OCI-LY1 (cell line): ENCODE results near the gene DAP.

Experiments used
- H2AFZ ChIP-seq: fragments of 200-600 bp; sonication (generic), shearing (Covaris generic); 2 replicates; pipeline ENCODE4 v1.6.0; 2014; ENCODE audit warnings: antibody characterized with exemption, mild to moderate bottlenecking, low read length
- H3F3A ChIP-seq: fragments of 200-600 bp; sonication (generic), shearing (Covaris generic); 2 replicates; pipeline ENCODE4 v1.6.0; 2014; ENCODE audit warnings: mild to moderate bottlenecking, antibody characterized with exemption, low read length, moderate library complexity; ENCODE audit not compliant: insufficient read depth
- H3K27ac ChIP-seq: fragments of 200-600 bp; sonication (generic); 2 replicates; pipeline ENCODE4 v1.5.1; 2014; ENCODE audit warnings: low read length, mixed run types, mild to moderate bottlenecking, low read depth; ENCODE audit not compliant: poor library complexity, severe bottlenecking
- H3K27me3 ChIP-seq: fragments of 200-600 bp; sonication (generic); 2 replicates; pipeline ENCODE4 v1.6.0; 2014; ENCODE audit warnings: antibody characterized with exemption, mild to moderate bottlenecking, low read length, moderate library complexity; ENCODE audit not compliant: insufficient read depth
- H3K36me3 ChIP-seq: fragments of 200-600 bp; sonication (generic); 2 replicates; pipeline ENCODE4 v1.6.1; 2014; ENCODE audit warnings: mild to moderate bottlenecking, antibody characterized with exemption, low read length, moderate library complexity, mixed read lengths; ENCODE audit not compliant: insufficient read depth
- H3K4me1 ChIP-seq: fragments of 200-600 bp; sonication (generic); 2 replicates; pipeline ENCODE4 v1.5.1; 2014; ENCODE audit warnings: mild to moderate bottlenecking, low read length, moderate library complexity; ENCODE audit not compliant: insufficient read depth, severe bottlenecking
- H3K4me2 ChIP-seq: fragments of 200-600 bp; sonication (generic), shearing (Covaris generic); 2 replicates; pipeline ENCODE4 v1.6.1; 2014; ENCODE audit warnings: low read length
- H3K4me3 ChIP-seq: fragments of 200-600 bp; sonication (generic); 2 replicates; pipeline ENCODE4 v1.5.1; 2014; ENCODE audit warnings: low read length, low read depth, mild to moderate bottlenecking, mixed read lengths; ENCODE audit not compliant: poor library complexity, severe bottlenecking
- H3K79me2 ChIP-seq: fragments of 200-600 bp; shearing (Covaris generic); 2 replicates; pipeline ENCODE4 v1.6.1; 2016; ENCODE audit warnings: mixed run types, low read length, mixed read lengths; ENCODE audit not compliant: insufficient read depth
- H3K9ac ChIP-seq: fragments of 200-600 bp; sonication (generic), shearing (Covaris generic); 2 replicates; pipeline ENCODE4 v1.6.1; 2014; ENCODE audit warnings: mild to moderate bottlenecking, low read length, mixed read lengths
- H3K9me2 ChIP-seq: fragments of 200-600 bp; sonication (generic), shearing (Covaris generic); 2 replicates; pipeline ENCODE4 v1.6.1; 2014; ENCODE audit warnings: low read depth, mild to moderate bottlenecking, low read length, mixed read lengths
- H3K9me3 ChIP-seq: fragments of 200-600 bp; shearing (Covaris generic); 2 replicates; pipeline ENCODE4 v1.6.1; 2014; ENCODE audit warnings: low read length, mixed read lengths
- H4K20me1 ChIP-seq: fragments of 200-600 bp; sonication (generic), shearing (Covaris generic); 2 replicates; pipeline ENCODE4 v1.6.0; 2016; ENCODE audit warnings: mild to moderate bottlenecking, low read length; ENCODE audit not compliant: insufficient read depth
- CTCF ChIP-seq: fragments of 200-600 bp; sonication (generic), shearing (Covaris generic); IDR thresholded peaks from 2 replicates; pipeline ENCODE4 v1.5.1; 2017; ENCODE audit warnings: mild to moderate bottlenecking, antibody characterized with exemption, low read length, moderate library complexity, mixed read lengths
- EZH2 ChIP-seq: fragments of 200-600 bp; sonication (generic), shearing (Covaris generic); IDR thresholded peaks from 2 replicates; pipeline ENCODE4 v1.8.0; 2017; ENCODE audit warnings: borderline replicate concordance, mixed run types, mild to moderate bottlenecking, antibody characterized with exemption, low read length, moderate library complexity, mixed read lengths

The DAP gene

GRCh38 chr5:10662083-10662482, 99.0 kb downstream of the DAP start:
- Histone ChIP-seq H3F3A (no peaks in the 10 kb centered on the region), H3K4me2 (no peak overlapping the region), H3K9me3 (no peaks in the 10 kb centered on the region), H3K9ac (no peak overlapping the region), H3K4me1 (no peaks in the 10 kb centered on the region), H3K79me2 (no peaks in the 10 kb centered on the region), H3K27ac (no peak overlapping the region), H2AFZ (no peak overlapping the region), H3K27me3 (peaks cover 5% of the 10 kb centered on the region; the same call in 1 of the 2 replicates), H4K20me1 (no peaks in the 10 kb centered on the region), H3K9me2 (no peaks in the 10 kb centered on the region), H3K4me3 (no peak overlapping the region), H3K36me3 (no peaks in the 10 kb centered on the region)
- TF ChIP-seq EZH2, result no peak

GRCh38 chr5:10661401-10661800, 99.6 kb downstream of the DAP start:
- Histone ChIP-seq H4K20me1 (no peaks in the 10 kb centered on the region), H3K4me2 (no peak overlapping the region), H3K27me3 (peaks cover 5% of the 10 kb centered on the region; the same call in 1 of the 2 replicates), H2AFZ (no peak overlapping the region), H3K4me1 (no peaks in the 10 kb centered on the region), H3K4me3 (no peak overlapping the region), H3K9me2 (no peaks in the 10 kb centered on the region), H3F3A (no peaks in the 10 kb centered on the region), H3K9ac (no peak overlapping the region), H3K36me3 (no peaks in the 10 kb centered on the region), H3K27ac (no peak overlapping the region), H3K9me3 (no peaks in the 10 kb centered on the region), H3K79me2 (no peaks in the 10 kb centered on the region)
- no peak for TF ChIP-seq EZH2
- TF ChIP-seq CTCF, result no peak

- TF ChIP-seq CTCF (no peak), EZH2 (no peak)
- H3K27me3 ChIP-seq, result peaks cover 5% of the 10 kb centered on the region; the same call in 1 of the 2 replicates
Observed at GRCh38 chr5:10660720-10661387, 100.2 kb downstream of the DAP start.

GRCh38 chr5:10660135-10660534, 100.9 kb downstream of the DAP start:
- Histone ChIP-seq H3K36me3 (no peaks in the 10 kb centered on the region), H3K4me2 (no peak overlapping the region), H3K27ac (no peak overlapping the region), H3F3A (no peaks in the 10 kb centered on the region), H3K9me3 (no peaks in the 10 kb centered on the region), H3K9ac (no peak overlapping the region), H4K20me1 (no peaks in the 10 kb centered on the region), H3K4me1 (no peaks in the 10 kb centered on the region), H3K27me3 (peaks cover 5% of the 10 kb centered on the region; the same call in 1 of the 2 replicates), H3K79me2 (no peaks in the 10 kb centered on the region), H3K9me2 (no peaks in the 10 kb centered on the region), H2AFZ (no peak overlapping the region), H3K4me3 (no peak overlapping the region)
- TF ChIP-seq CTCF (no peak), EZH2 (no peak)

More at GRCh38 chr5:10660720-10661387, 100.2 kb downstream of the DAP start:
- Histone ChIP-seq H3K4me3 (no peak overlapping the region), H3K9me3 (no peaks in the 10 kb centered on the region), H3K9ac (no peak overlapping the region), H3K9me2 (no peaks in the 10 kb centered on the region), H3K4me1 (no peaks in the 10 kb centered on the region), H3F3A (no peaks in the 10 kb centered on the region), H3K4me2 (no peak overlapping the region), H2AFZ (no peak overlapping the region), H3K79me2 (no peaks in the 10 kb centered on the region), H3K36me3 (no peaks in the 10 kb centered on the region), H4K20me1 (no peaks in the 10 kb centered on the region), H3K27ac (no peak overlapping the region)
